Right hindlimb (tissue), 1 donor: ENCODE data around the gene ANKRD31.

Experiments used
- DNase-seq: peaks from one replicate; pipeline ENCODE4 v3.0.0-alpha.2; 2018

The ANKRD31 gene

GRCh38 chr5:75057561-75057960 lies 179.1 kb downstream of the ANKRD31 start:
- DNase-seq: no peak

- no peak for DNase-seq
These were observed 180.9 kb downstream of the ANKRD31 start for GRCh38 chr5:75055727-75056144.

- peak; percentile 52 for DNase-seq
These were observed 182.3 kb downstream of the ANKRD31 start for GRCh38 chr5:75054134-75054930.

GRCh38 chr5:75053304-75054133 lies 183.2 kb downstream of the ANKRD31 start:
- DNase-seq: peak; percentile 75

- no peak for DNase-seq
These were observed 183.7 kb downstream of the ANKRD31 start for GRCh38 chr5:75053054-75053303.

- DNase-seq: peak; percentile 69
These were observed 184.3 kb downstream of the ANKRD31 start, which contains the start of gene GCNT4 for GRCh38 chr5:75052192-75053053. Gene GCNT4, minus strand, starts transcription at chr5:75052558. Its CDS starts 22,521 bp downstream, at chr5:75030037.

GRCh38 chr5:75051217-75051751 lies 185.4 kb downstream of the ANKRD31 start:
- DNase-seq: no peak

- DNase-seq: no peak
These were observed 186.3 kb downstream of the ANKRD31 start for GRCh38 chr5:75050415-75050814.

- no peak for DNase-seq
These were observed 187.0 kb downstream of the ANKRD31 start for GRCh38 chr5:75049456-75050351.

- no peak for DNase-seq
These were observed 188.2 kb downstream of the ANKRD31 start for GRCh38 chr5:75048457-75048953.

GRCh38 chr5:75047356-75047755 lies 189.3 kb downstream of the ANKRD31 start:
- no peak for DNase-seq

- no peak for DNase-seq
These were observed 190.1 kb downstream of the ANKRD31 start for GRCh38 chr5:75046366-75047142.

GRCh38 chr5:75045071-75045470 lies 191.6 kb downstream of the ANKRD31 start:
- no peak for DNase-seq

- DNase-seq: no peak
These were observed 192.3 kb downstream of the ANKRD31 start for GRCh38 chr5:75044406-75044805.

- no peak for DNase-seq
These were observed 192.9 kb downstream of the ANKRD31 start for GRCh38 chr5:75043633-75044264.

- DNase-seq: no peak
These were observed 194.2 kb downstream of the ANKRD31 start for GRCh38 chr5:75042522-75042921.

- DNase-seq: no peak
These were observed 195.7 kb downstream of the ANKRD31 start for GRCh38 chr5:75040973-75041372.

- no peak for DNase-seq
These were observed 199.6 kb downstream of the ANKRD31 start for GRCh38 chr5:75037106-75037505.

GRCh38 chr5:75034137-75034739 lies 202.4 kb downstream of the ANKRD31 start:
- DNase-seq: no peak

- DNase-seq: no peak
These were observed 205.3 kb downstream of the ANKRD31 start for GRCh38 chr5:75031366-75031765.
